HepG2 (cell line): ENCODE results near the gene LDLRAD2. TPM values are rescaled to one million over a fixed set of nuclear protein-coding genes. Genes with fewer than 3 reads are reported as not detected.

ENCODE experiments used
- AKAP8 ChIP-seq: sonication (generic); formaldehyde crosslinking; IDR thresholded peaks from 2 replicates; pipeline ENCODE4 v1.5.1; 2020; ENCODE audit warnings: mild to moderate bottlenecking, missing genetic modification reagents
- MNT ChIP-seq: fragments of 450-650 bp; IDR thresholded peaks from 2 replicates; pipeline ENCODE4 v1.6.1; 2016
- NFIC ChIP-seq: IDR thresholded peaks from 2 replicates; pipeline ENCODE4 v1.6.1; 2012; ENCODE audit warnings: mild to moderate bottlenecking, low read length, inconsistent platforms
- PAWR ChIP-seq: sonication (generic); formaldehyde crosslinking; IDR thresholded peaks from 2 replicates; pipeline ENCODE4 v1.4.0; 2020; ENCODE audit warnings: missing genetic modification reagents, mild to moderate bottlenecking, borderline replicate concordance
- RXRB ChIP-seq: IDR thresholded peaks from 2 replicates; pipeline ENCODE4 v1.6.1; 2016; ENCODE audit warnings: borderline replicate concordance, missing genetic modification reagents, missing compliant biosample characterization
- SOX6 ChIP-seq, 2 experiments: fragments of 450-650 bp in 1 of 2; sonication (generic) in 1 of 2; formaldehyde crosslinking in 1 of 2; IDR thresholded peaks; 2 replicates each; pipeline versions ENCODE4 v1.4.0 to v1.6.1; 2017 to 2020; ENCODE audit warnings: antibody characterized with exemption in 1 of 2, mild to moderate bottlenecking in 1 of 2, missing genetic modification reagents in 1 of 2
- TEAD3 ChIP-seq: optimal IDR thresholded peaks from 2 replicates; pipeline ENCODE3; 2016; ENCODE audit warnings: borderline replicate concordance
- ZMYM2 ChIP-seq: sonication (generic); formaldehyde crosslinking; IDR thresholded peaks from 2 replicates; pipeline ENCODE4 v1.8.0; 2022; ENCODE audit warnings: mild to moderate bottlenecking, missing genetic modification reagents
- polyA plus RNA-seq, 8 experiments: library from polyadenylated mRNA; depleted of rRNA in 3 of 8; stranded (reverse) in 7 of 8; unstranded in 1 of 8; fragments of >200 nt; fragmentation: Illumina TruSeq in 4 of 8; extraction: Trizol in 4 of 8; gene quantifications; 2 replicates each; pipeline versions ENCODE4 v1.2.1 to v1.2.3, GENCODE V29; 2011 to 2016; ENCODE audit warnings: low read depth in 4 of 8, missing spikeins in 1 of 8, mixed read lengths in 1 of 8; ENCODE audit not compliant: insufficient read depth in 1 of 8
- total RNA-seq, 5 experiments: library from RNA; depleted of rRNA; stranded (reverse); fragments of >200 nt; fragmentation: Illumina TruSeq; extraction: Trizol; gene quantifications; 2 replicates each; pipeline ENCODE4 v1.2.3, GENCODE V29; 2016; ENCODE audit warnings: low read depth in 1 of 5
- TF ChIP-seq, protein P1 (sequence below): sonication (generic); formaldehyde crosslinking; IDR thresholded peaks from 2 replicates; pipeline ENCODE4 v1.5.0; 2020; ENCODE audit warnings: missing genetic modification reagents
- TF ChIP-seq, protein P2 (sequence below): sonication (generic); formaldehyde crosslinking; IDR thresholded peaks from 2 replicates; pipeline ENCODE4 v1.4.0; 2020; ENCODE audit warnings: mild to moderate bottlenecking, missing genetic modification reagents, borderline replicate concordance
- TF ChIP-seq, protein P3 (sequence below): sonication (generic); formaldehyde crosslinking; IDR thresholded peaks from 2 replicates; pipeline ENCODE4 v1.4.0; 2020; ENCODE audit warnings: low read depth, missing genetic modification reagents

LDLRAD2 gene
- total and polyA plus RNA-seq, 2 of the 13 experiments (the other 11 are each of a cell fraction or from before 2014, with no cell fraction given): not detected

GRCh38 chr1:21783679-21784603, 28.1 kb upstream of the LDLRAD2 start (continued):
- TF ChIP-seq, protein P1, sequence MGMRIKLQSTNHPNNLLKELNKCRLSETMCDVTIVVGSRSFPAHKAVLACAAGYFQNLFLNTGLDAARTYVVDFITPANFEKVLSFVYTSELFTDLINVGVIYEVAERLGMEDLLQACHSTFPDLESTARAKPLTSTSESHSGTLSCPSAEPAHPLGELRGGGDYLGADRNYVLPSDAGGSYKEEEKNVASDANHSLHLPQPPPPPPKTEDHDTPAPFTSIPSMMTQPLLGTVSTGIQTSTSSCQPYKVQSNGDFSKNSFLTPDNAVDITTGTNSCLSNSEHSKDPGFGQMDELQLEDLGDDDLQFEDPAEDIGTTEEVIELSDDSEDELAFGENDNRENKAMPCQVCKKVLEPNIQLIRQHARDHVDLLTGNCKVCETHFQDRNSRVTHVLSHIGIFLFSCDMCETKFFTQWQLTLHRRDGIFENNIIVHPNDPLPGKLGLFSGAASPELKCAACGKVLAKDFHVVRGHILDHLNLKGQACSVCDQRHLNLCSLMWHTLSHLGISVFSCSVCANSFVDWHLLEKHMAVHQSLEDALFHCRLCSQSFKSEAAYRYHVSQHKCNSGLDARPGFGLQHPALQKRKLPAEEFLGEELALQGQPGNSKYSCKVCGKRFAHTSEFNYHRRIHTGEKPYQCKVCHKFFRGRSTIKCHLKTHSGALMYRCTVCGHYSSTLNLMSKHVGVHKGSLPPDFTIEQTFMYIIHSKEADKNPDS (CRISPR knock-in tag): 0 out of 2 replicates have a peak, but pooled peaks have one; percentile 46
- no peak for TF ChIP-seq AKAP8 (CRISPR knock-in tag)
- TF ChIP-seq RXRB (CRISPR knock-in tag): 0 out of 2 replicates have a peak, but pooled peaks have one; percentile 1
- no peak for TF ChIP-seq NFIC
- peak; percentile 79 for TF ChIP-seq TEAD3 (CRISPR knock-in tag)
- TF ChIP-seq MNT: peak; percentile 14; the same call in 1 of the 2 replicates
- TF ChIP-seq, protein P2, sequence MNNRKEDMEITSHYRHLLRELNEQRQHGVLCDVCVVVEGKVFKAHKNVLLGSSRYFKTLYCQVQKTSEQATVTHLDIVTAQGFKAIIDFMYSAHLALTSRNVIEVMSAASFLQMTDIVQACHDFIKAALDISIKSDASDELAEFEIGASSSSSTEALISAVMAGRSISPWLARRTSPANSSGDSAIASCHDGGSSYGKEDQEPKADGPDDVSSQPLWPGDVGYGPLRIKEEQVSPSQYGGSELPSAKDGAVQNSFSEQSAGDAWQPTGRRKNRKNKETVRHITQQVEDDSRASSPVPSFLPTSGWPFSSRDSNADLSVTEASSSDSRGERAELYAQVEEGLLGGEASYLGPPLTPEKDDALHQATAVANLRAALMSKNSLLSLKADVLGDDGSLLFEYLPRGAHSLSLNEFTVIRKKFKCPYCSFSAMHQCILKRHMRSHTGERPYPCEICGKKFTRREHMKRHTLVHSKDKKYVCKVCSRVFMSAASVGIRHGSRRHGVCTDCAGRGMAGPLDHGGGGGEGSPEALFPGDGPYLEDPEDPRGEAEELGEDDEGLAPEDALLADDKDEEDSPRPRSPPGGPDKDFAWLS (CRISPR knock-in tag): no peak
- 0 out of 2 replicates have a peak, but pooled peaks have one; percentile 24 for TF ChIP-seq PAWR
- no peak for TF ChIP-seq SOX6 (IDR thresholded peaks at IDR 0.05)
- TF ChIP-seq SOX6 (CRISPR knock-in tag; IDR thresholded peaks at IDR 0.05): no peak
- TF ChIP-seq, protein P3, sequence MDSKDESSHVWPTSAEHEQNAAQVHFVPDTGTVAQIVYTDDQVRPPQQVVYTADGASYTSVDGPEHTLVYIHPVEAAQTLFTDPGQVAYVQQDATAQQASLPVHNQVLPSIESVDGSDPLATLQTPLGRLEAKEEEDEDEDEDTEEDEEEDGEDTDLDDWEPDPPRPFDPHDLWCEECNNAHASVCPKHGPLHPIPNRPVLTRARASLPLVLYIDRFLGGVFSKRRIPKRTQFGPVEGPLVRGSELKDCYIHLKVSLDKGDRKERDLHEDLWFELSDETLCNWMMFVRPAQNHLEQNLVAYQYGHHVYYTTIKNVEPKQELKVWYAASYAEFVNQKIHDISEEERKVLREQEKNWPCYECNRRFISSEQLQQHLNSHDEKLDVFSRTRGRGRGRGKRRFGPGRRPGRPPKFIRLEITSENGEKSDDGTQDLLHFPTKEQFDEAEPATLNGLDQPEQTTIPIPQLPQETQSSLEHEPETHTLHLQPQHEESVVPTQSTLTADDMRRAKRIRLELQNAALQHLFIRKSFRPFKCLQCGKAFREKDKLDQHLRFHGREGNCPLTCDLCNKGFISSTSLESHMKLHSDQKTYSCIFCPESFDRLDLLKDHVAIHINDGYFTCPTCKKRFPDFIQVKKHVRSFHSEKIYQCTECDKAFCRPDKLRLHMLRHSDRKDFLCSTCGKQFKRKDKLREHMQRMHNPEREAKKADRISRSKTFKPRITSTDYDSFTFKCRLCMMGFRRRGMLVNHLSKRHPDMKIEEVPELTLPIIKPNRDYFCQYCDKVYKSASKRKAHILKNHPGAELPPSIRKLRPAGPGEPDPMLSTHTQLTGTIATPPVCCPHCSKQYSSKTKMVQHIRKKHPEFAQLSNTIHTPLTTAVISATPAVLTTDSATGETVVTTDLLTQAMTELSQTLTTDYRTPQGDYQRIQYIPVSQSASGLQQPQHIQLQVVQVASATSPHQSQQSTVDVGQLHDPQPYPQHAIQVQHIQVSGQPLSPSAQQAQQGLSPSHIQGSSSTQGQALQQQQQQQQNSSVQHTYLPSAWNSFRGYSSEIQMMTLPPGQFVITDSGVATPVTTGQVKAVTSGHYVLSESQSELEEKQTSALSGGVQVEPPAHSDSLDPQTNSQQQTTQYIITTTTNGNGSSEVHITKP (CRISPR knock-in tag): no peak; the same call in 1 of the 2 replicates
- TF ChIP-seq ZMYM2 (CRISPR knock-in tag): peak; percentile 70
